Measurements from ENCODE around the gene GRIPAP1.

GRIPAP1 gene

DNA sequence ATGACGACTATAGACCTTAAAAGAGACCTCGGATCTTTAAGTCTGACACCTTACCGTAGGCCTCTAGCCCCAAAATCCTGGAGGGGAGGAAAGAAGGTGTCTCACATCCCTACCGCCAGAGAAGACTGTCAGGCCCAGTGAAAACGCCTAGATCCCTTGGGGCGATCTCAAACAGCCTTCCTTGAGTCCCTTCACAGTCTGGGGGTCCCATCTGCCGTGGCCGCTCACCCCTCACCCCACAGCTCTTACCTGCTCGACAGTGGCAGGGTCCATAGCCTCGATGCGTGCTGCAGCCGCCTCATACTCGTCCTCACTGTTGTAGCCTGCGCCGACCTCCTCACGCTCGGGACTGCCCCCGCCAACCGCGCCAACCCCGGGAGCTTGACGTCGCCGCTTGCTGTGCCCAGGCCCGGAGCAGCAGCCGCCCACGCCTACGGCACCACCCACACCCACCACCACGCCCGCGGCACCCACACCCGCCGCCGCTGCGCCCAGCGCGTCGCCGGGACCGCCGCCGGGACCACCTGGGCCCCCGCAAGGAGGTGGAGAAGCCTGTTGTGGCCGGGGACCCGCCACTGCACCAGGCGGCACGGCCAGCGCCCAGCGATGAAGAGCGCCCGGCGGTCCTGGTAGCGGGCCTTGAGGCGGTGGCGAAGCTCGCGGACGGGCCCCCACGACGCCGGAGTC lies 45.2 kb downstream of the GRIPAP1 start:
- DNase-seq = peak; percentile 7
- Histone ChIP-seq H3K36me3 (peaks cover 8% of the 10 kb centered on the region), H3K4me1 (peaks cover 6% of the 10 kb centered on the region), H3K4me3 (ENCODE audit: low read depth, low read length) (peak overlapping the region; percentile 68), H3K9me3 (no peaks in the 10 kb centered on the region), H3K27me3 (no peaks in the 10 kb centered on the region)
- TF ChIP-seq, protein P1, sequence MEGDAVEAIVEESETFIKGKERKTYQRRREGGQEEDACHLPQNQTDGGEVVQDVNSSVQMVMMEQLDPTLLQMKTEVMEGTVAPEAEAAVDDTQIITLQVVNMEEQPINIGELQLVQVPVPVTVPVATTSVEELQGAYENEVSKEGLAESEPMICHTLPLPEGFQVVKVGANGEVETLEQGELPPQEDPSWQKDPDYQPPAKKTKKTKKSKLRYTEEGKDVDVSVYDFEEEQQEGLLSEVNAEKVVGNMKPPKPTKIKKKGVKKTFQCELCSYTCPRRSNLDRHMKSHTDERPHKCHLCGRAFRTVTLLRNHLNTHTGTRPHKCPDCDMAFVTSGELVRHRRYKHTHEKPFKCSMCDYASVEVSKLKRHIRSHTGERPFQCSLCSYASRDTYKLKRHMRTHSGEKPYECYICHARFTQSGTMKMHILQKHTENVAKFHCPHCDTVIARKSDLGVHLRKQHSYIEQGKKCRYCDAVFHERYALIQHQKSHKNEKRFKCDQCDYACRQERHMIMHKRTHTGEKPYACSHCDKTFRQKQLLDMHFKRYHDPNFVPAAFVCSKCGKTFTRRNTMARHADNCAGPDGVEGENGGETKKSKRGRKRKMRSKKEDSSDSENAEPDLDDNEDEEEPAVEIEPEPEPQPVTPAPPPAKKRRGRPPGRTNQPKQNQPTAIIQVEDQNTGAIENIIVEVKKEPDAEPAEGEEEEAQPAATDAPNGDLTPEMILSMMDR (IDR thresholded peaks at IDR 0.05; ENCODE audit: low read depth, low read length) = no peak

- no peak for DNase-seq
- H3K9me3 ChIP-seq = no peaks in the 10 kb centered on the region
- no peaks in the 10 kb centered on the region for H3K27me3 ChIP-seq
- no peak overlapping the region for H3K4me3 ChIP-seq (ENCODE audit: low read depth, low read length)
- no peaks in the 10 kb centered on the region for H3K36me3 ChIP-seq
- TF ChIP-seq, protein P1 (IDR thresholded peaks at IDR 0.05; ENCODE audit: low read depth, low read length) = no peak
- no peaks in the 10 kb centered on the region for H3K4me1 ChIP-seq
These were observed 53.5 kb downstream of the GRIPAP1 start for GRCh38 chrX:48948589-48948988.

DNA sequence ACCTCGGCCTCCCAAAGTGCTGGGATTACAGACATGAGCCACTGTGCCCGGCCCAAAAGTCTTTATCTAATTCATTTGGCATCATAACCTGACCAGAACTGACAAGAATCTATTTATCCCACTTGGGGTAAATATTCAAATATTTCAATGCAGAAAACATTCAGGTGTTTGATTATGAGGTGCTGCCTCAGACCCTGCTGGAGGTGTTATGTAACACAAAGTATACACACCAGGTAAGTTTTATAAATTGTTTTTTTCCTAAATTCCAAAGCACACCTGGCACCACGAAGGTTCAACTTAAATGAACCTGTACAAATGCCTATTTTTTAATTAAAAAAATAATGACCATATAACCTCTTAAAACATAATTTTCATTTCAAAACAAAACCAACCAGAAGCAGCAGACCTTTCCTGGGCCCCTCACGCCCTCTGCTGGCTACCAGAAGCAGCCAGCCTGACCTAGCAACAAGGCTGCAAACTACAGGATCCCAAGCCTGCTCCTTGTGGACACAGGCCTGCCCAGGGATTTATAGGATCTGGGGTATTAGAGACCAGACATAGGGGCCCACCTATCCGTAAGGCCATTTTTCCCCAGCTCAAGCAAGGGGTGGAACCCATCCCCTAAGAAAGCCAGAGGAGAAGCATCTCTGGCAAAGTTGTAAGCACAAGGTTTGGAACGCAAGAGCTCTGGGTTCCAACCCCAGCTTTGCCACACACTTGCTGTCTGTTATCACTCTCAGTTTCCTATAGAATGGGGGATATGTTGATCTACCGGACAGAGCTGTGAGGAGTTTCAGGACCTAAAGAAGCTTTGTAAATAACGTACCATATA lies 56.3 kb downstream of the GRIPAP1 start:
- no peak overlapping the region for H3K4me3 ChIP-seq (ENCODE audit: low read depth, low read length)
- DNase-seq = peak; percentile 64
- H3K4me1 ChIP-seq = no peaks in the 10 kb centered on the region

GRCh38 chrX:48942895-48943294 lies 59.2 kb downstream of the GRIPAP1 start:
- TF ChIP-seq, protein P1 (IDR thresholded peaks at IDR 0.05; ENCODE audit: low read depth, low read length) = no peak
- Histone ChIP-seq H3K9me3 (no peaks in the 10 kb centered on the region), H3K27me3 (no peaks in the 10 kb centered on the region), H3K4me1 (no peaks in the 10 kb centered on the region), H3K36me3 (no peaks in the 10 kb centered on the region; the same call in 1 of the 2 replicates), H3K4me3 (ENCODE audit: low read depth, low read length) (no peak overlapping the region)
- DNase-seq = no peak

More for the DNA sequence above, 56.3 kb downstream of the GRIPAP1 start:
- TF ChIP-seq, protein P1 (IDR thresholded peaks at IDR 0.05; ENCODE audit: low read depth, low read length) = peak; percentile 78
- Histone ChIP-seq H3K36me3 (no peaks in the 10 kb centered on the region; the same call in 1 of the 2 replicates), H3K9me3 (no peaks in the 10 kb centered on the region), H3K27me3 (no peaks in the 10 kb centered on the region)

GRCh38 chrX:48940404-48940955 lies 61.6 kb downstream of the GRIPAP1 start:
- no peaks in the 10 kb centered on the region for H3K27me3 ChIP-seq
- H3K4me1 ChIP-seq = no peaks in the 10 kb centered on the region
- no peak for DNase-seq
- H3K4me3 ChIP-seq (ENCODE audit: low read depth, low read length) = no peak overlapping the region
- TF ChIP-seq, protein P1 (IDR thresholded peaks at IDR 0.05; ENCODE audit: low read depth, low read length) = no peak
- H3K9me3 ChIP-seq = no peaks in the 10 kb centered on the region
- no peaks in the 10 kb centered on the region; the same call in 1 of the 2 replicates for H3K36me3 ChIP-seq
